ENCODE results near the gene UBE2QL1. TPM values are rescaled to one million over a fixed set of nuclear protein-coding genes. Genes with fewer than 3 reads are reported as not detected.

The UBE2QL1 gene
- total RNA-seq, 4 donors from 2014 or later = 0.72 to 5.0 (median 2.4) TPM

DNA sequence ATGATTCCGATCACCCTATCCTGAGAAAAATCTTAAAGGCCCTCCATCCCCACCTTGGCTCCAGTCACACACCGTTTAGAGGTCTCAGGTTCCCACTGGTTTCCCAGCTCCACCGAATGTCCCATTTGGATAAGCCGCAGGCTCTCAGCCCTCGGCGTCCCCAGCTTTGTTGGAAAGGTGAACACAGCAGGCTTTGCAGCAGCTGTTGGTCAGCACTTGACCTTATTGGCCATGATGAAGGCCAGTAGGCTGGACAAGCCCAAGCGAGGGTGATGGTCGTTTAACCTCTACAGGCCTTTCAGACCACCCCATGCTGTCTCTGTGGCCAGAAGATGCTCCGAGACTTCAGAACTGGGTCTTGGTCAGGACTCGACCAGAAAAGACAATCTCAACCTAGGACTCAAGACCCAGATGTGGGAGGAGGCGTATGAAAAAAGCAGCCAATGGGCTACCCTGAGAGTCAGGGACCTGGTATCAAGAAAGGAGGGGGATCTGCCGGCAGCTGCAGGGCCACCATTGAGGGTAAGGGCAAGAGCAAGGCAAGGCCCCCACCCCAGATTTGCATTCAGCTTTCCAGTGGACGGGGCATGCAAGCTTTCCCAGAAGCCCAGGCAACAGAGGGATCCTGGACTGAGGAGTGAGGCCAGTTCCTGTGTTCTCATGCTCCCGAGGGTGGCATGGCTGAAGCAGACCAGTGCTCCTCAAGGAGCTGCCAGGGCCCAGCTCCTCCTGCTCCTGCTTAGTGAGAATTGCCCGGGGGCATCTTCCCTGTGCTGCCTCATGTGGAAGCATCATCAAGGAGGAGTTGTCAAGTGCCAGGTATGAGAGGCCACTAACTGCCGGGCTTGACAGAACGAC, 13.4 kb downstream of the UBE2QL1 start:
- no peak for DNase-seq (ENCODE audit: low spot score)

GRCh38 chr5:6462671-6463070, 14.0 kb downstream of the UBE2QL1 start:
- ATAC-seq (ENCODE audit: low FRiP score) (no peak), DNase-seq (ENCODE audit: low spot score) (no peak)
- no peak for TF ChIP-seq CTCF (IDR thresholded peaks at IDR 0.05)

More for the DNA sequence above, 13.4 kb downstream of the UBE2QL1 start:
- no peak for ATAC-seq (ENCODE audit: low FRiP score)
- TF ChIP-seq CTCF (IDR thresholded peaks at IDR 0.05) = no peak

DNA sequence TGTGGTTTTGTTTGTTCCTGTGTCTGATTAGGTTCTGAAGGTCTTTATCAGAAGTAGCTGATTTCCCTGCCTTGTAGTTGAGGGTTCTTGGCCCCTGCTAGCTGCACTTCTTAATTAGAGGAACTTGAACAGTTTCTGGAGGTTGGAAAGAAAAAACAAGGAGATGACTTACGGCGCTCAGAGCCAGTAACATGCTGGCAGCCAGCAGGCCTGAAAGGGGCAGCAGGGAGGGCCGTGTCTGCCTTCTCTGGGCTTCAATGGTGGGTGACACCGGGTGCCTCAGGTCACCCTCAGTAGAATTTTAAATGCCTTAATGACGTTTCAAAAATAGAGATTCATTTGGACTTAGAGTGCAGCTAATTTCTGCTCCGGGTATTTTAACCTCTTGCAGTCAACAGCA, 15.8 kb downstream of the UBE2QL1 start:
- ATAC-seq (ENCODE audit: low FRiP score) = no peak
- TF ChIP-seq CTCF (IDR thresholded peaks at IDR 0.05) = no peak
- no peak for DNase-seq (ENCODE audit: low spot score)

GRCh38 chr5:6465831-6466790, 17.5 kb downstream of the UBE2QL1 start:
- DNase-seq (ENCODE audit: low spot score) (no peak), ATAC-seq (ENCODE audit: low FRiP score) (no peak)
- TF ChIP-seq CTCF (IDR thresholded peaks at IDR 0.05) = no peak

GRCh38 chr5:6466975-6467567, 18.4 kb downstream of the UBE2QL1 start:
- ATAC-seq (ENCODE audit: low FRiP score) (no peak), DNase-seq (ENCODE audit: low spot score) (no peak)
- no peak for TF ChIP-seq CTCF (IDR thresholded peaks at IDR 0.05)

DNA sequence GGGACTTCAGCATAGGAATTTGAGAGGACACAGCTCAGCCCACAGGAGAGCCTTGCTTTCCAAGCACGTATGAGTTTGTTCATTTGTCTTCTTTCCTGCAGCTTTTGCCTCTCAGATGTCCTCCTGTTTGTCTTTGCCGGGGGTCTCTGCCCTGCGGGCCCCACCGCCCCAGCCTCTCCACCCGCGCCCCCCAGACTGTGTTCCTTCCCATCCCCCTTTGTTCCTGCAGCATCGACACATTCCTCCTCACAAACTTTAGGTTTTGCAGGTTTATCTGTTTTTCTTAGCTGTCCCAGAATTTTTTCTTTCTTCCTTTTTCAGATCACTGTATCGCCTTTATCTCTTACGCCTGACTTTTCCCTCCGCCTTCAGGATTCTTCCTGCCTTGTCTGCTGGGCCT, 18.9 kb downstream of the UBE2QL1 start:
- DNase-seq (ENCODE audit: low spot score) (no peak), ATAC-seq (ENCODE audit: low FRiP score) (no peak)
- no peak for TF ChIP-seq CTCF (IDR thresholded peaks at IDR 0.05)
